Large intestine (tissue), 3 donors: Measurements from ENCODE around the gene KIRREL2. TPM values are rescaled to one million over a fixed set of nuclear protein-coding genes. Genes with fewer than 3 reads are reported as not detected.
"Not testable (repeated sequence)": the region's sequence is repeated elsewhere in the genome, so short reads cannot be mapped to it uniquely, and the experiment has no call there.

ENCODE experiments used
- DNase-seq, 2 donors: peaks; one replicate each; pipeline versions ENCODE4 v3.0.0 to v3.0.0-alpha.2; 2013
- H3K27ac ChIP-seq: one replicate; pipeline ENCODE4 v1.5.1; 2013; ENCODE audit warnings: low read length
- H3K27me3 ChIP-seq: 2 replicates; pipeline ENCODE4 v1.6.1; 2013; ENCODE audit warnings: low read length; ENCODE audit not compliant: control insufficient read depth, insufficient read depth
- H3K36me3 ChIP-seq: 2 replicates; pipeline ENCODE4 v1.6.1; 2013; ENCODE audit warnings: low read length; ENCODE audit not compliant: control insufficient read depth, insufficient read depth
- H3K4me1 ChIP-seq: one replicate; pipeline ENCODE4 v1.6.1; 2013; ENCODE audit warnings: low read length; ENCODE audit not compliant: control insufficient read depth, insufficient read depth
- H3K4me3 ChIP-seq: one replicate; pipeline ENCODE4 v1.5.1; 2013; ENCODE audit warnings: low read length
- H3K9me3 ChIP-seq: one replicate; pipeline ENCODE4 v1.6.1; 2013; ENCODE audit warnings: mild to moderate bottlenecking, low read depth, low read length, moderate library complexity; ENCODE audit not compliant: control insufficient read depth
- WGBS: methylation state at CpG from one replicate; pipeline ENCODE4 v1.1.5; 2013; ENCODE audit warnings: low lambda C conversion rate; ENCODE audit not compliant: insufficient coverage; 5-methylcytosine and 5-hydroxymethylcytosine counted together
- polyA plus RNA-seq: library from polyadenylated mRNA; unstranded; fragments of 120-200 nt; gene quantifications from one replicate; pipeline ENCODE4 v1.2.1, GENCODE V29; 2013

The KIRREL2 gene
- polyA plus RNA-seq, 1 donor = 1.8 TPM

- peaks cover 3% of the 10 kb centered on the region for H3K27me3 ChIP-seq
- H3K9me3 ChIP-seq = no peaks in the 10 kb centered on the region
- no peak overlapping the region for H3K4me3 ChIP-seq
- no peaks in the 10 kb centered on the region for H3K36me3 ChIP-seq
- no peak for DNase-seq
- no peak overlapping the region for H3K27ac ChIP-seq
- WGBS = no CpG with 5 or more reads among the region's 5 CpGs
- H3K4me1 ChIP-seq = no peaks in the 10 kb centered on the region
Measured at GRCh38 chr19:35824150-35824549, 32.6 kb upstream of the KIRREL2 start.

GRCh38 chr19:35828692-35829301 is 27.9 kb upstream of the KIRREL2 start:
- Histone ChIP-seq H3K9me3 (no peaks in the 10 kb centered on the region), H3K27me3 (no peaks in the 10 kb centered on the region), H3K27ac (no peak overlapping the region), H3K4me3 (no peak overlapping the region), H3K4me1 (no peaks in the 10 kb centered on the region), H3K36me3 (no peaks in the 10 kb centered on the region)
- WGBS = no CpG with 5 or more reads among the region's 12 CpGs
- peak; percentile 35 to 59 for DNase-seq

GRCh38 chr19:35830986-35831385 is 25.7 kb upstream of the KIRREL2 start:
- Histone ChIP-seq H3K27me3 (no peaks in the 10 kb centered on the region), H3K9me3 (no peaks in the 10 kb centered on the region), H3K36me3 (no peaks in the 10 kb centered on the region), H3K4me1 (no peaks in the 10 kb centered on the region), H3K4me3 (no peak overlapping the region), H3K27ac (no peak overlapping the region)
- WGBS = no CpG with 5 or more reads among the region's 18 CpGs
- DNase-seq = no peak

- no peak overlapping the region for H3K4me3 ChIP-seq
- no peak overlapping the region for H3K27ac ChIP-seq
- no peaks in the 10 kb centered on the region for H3K36me3 ChIP-seq
- no CpG with 5 or more reads among the region's 4 CpGs for WGBS
- no peak for DNase-seq
- H3K27me3 ChIP-seq = peaks cover 4% of the 10 kb centered on the region
- H3K4me1 ChIP-seq = no peaks in the 10 kb centered on the region
- H3K9me3 ChIP-seq = no peaks in the 10 kb centered on the region
Measured at GRCh38 chr19:35832054-35832453, 24.7 kb upstream of the KIRREL2 start.

- H3K27me3 ChIP-seq = peaks cover 4% of the 10 kb centered on the region
- DNase-seq = no peak
- no peaks in the 10 kb centered on the region for H3K9me3 ChIP-seq
- H3K4me1 ChIP-seq = no peaks in the 10 kb centered on the region
- H3K36me3 ChIP-seq = no peaks in the 10 kb centered on the region
- H3K4me3 ChIP-seq = no peak overlapping the region
- no CpG with 5 or more reads among the region's 7 CpGs for WGBS
- H3K27ac ChIP-seq = no peak overlapping the region
Measured at GRCh38 chr19:35833972-35834371, 22.7 kb upstream of the KIRREL2 start.

- not testable (repeated sequence) for H3K27me3 ChIP-seq, H3K36me3 ChIP-seq, H3K27ac ChIP-seq, H3K4me1 ChIP-seq, H3K4me3 ChIP-seq, DNase-seq, H3K9me3 ChIP-seq
- no CpG with 5 or more reads among the region's 11 CpGs for WGBS
Measured at GRCh38 chr19:35836096-35836495, 20.6 kb upstream of the KIRREL2 start.

- Histone ChIP-seq H3K4me3 (no peak overlapping the region), H3K9me3 (peaks cover 4% of the 10 kb centered on the region), H3K36me3 (no peaks in the 10 kb centered on the region), H3K27me3 (peaks cover 36% of the 10 kb centered on the region), H3K27ac (no peak overlapping the region), H3K4me1 (peaks cover 14% of the 10 kb centered on the region)
- DNase-seq = peak in 1 of 2 donors; percentile 0
- WGBS = no CpG with 5 or more reads among the region's 13 CpGs
Measured at GRCh38 chr19:35841961-35842595, 14.6 kb upstream of the KIRREL2 start.

- Histone ChIP-seq H3K4me3 (no peak overlapping the region), H3K27me3 (peaks cover 36% of the 10 kb centered on the region), H3K27ac (no peak overlapping the region), H3K36me3 (no peaks in the 10 kb centered on the region), H3K9me3 (peaks cover 4% of the 10 kb centered on the region), H3K4me1 (peaks cover 14% of the 10 kb centered on the region)
- peak in 1 of 2 donors; percentile 0 for DNase-seq
- WGBS = 93% methylated on average over 4 of the region's 4 CpGs
Measured at GRCh38 chr19:35842666-35843272, 13.9 kb upstream of the KIRREL2 start.

GRCh38 chr19:35843676-35844481 is 12.8 kb upstream of the KIRREL2 start:
- WGBS = no CpG with 5 or more reads among the region's 42 CpGs
- peak; percentile 39 to 53 for DNase-seq
- Histone ChIP-seq H3K9me3 (peaks cover 4% of the 10 kb centered on the region), H3K36me3 (no peaks in the 10 kb centered on the region), H3K27me3 (peaks cover 39% of the 10 kb centered on the region), H3K4me1 (peaks cover 14% of the 10 kb centered on the region), H3K27ac (no peak overlapping the region), H3K4me3 (no peak overlapping the region)

GRCh38 chr19:35844482-35845214 is 12.1 kb upstream of the KIRREL2 start:
- no peaks in the 10 kb centered on the region for H3K36me3 ChIP-seq
- peaks cover 39% of the 10 kb centered on the region for H3K27me3 ChIP-seq
- no peak overlapping the region for H3K4me3 ChIP-seq
- no peak overlapping the region for H3K27ac ChIP-seq
- peak in 1 of 2 donors; percentile 1 for DNase-seq
- WGBS = 87% methylated on average over 3 of the region's 16 CpGs
- H3K4me1 ChIP-seq = peaks cover 14% of the 10 kb centered on the region
- H3K9me3 ChIP-seq = peaks cover 4% of the 10 kb centered on the region
